Stimulated activated CD4-positive, alpha-beta T cell treated with anti-CD3 and anti-CD28 coated beads, TNF-alpha, amount 100 ng/mL, for 1 hour (primary cell): ENCODE results near the gene CCDC116.
"Not testable (repeated sequence)": the region's sequence is repeated elsewhere in the genome, so short reads cannot be mapped to it uniquely, and the experiment has no call there.

ENCODE experiments used
- DNase-seq, 3 donors: peaks; one replicate each; pipeline ENCODE4 v3.0.0-alpha.2; 2020; ENCODE audit warnings: low read depth in 3 of 3, low spot score in 1 of 3

The CCDC116 gene, protein sequence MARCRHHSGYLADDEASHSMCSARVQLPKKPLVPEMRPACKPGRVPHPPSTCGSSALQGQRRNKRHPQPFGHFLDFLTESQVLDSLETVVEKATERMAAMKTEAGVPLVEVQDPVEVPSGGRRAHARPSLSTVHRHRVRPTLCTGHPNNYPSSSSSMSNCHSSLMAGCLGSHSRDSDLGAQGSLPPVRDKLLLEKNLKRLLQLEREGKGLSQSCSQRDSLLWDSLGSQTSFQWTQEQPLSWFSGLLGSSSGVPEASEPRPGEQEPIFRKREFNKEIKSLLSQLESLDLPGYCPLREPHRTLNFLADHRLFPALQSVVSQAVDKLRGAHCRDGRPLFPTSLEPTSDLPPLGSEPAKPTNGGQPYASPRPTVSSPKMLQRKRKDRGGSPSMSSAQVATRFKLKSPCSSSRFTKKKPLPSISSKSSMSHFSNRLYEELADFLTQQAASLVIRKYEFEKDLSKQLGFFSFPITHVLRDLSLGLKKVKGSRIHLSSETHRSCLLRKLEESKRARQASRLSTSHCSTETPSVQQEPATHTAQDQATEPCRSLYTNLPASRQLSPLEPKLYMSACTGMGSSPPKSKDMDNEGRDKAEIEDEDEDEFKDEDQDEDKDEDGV

DNA sequence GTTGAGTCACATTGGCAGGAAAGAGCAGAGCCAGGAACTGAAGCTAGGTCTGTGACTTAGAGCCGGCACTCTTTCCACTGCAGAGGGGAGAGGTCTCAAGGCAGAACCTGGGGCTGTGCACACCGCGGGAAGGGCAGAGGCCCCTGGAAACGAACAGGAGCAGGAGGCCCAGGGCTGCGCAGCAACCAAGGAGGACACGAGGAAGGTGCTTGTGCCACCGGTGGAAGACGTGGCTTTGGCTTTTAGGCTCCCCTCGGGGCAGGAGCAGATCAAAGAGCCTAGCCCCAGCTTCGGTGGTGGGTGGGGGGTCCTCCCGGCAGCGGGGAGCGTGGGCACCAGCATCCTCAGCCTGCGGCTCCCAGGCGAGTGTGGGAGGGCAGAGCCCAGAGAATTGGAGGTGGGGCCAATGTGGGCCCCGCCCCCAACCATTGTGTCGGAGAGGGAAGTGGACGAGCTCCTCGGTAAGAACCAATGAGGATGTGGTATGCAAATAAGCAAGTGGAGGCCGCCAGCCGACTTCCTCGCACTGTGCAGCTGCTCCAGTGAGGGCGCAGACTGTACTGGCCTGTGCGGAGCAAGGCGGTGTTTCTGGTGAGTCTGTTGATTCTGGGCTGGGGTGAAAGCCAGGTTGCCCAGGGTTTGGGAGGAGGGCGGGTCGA is at the start of gene CCDC116:
Gene CCDC116, plus strand, starts transcription at position 524 of the 659 bp plus-strand sequence. CDS start 422 bp downstream, outside the sequence.
- peak in 2 of 3 donors; percentile 31 to 39 for DNase-seq

DNA sequence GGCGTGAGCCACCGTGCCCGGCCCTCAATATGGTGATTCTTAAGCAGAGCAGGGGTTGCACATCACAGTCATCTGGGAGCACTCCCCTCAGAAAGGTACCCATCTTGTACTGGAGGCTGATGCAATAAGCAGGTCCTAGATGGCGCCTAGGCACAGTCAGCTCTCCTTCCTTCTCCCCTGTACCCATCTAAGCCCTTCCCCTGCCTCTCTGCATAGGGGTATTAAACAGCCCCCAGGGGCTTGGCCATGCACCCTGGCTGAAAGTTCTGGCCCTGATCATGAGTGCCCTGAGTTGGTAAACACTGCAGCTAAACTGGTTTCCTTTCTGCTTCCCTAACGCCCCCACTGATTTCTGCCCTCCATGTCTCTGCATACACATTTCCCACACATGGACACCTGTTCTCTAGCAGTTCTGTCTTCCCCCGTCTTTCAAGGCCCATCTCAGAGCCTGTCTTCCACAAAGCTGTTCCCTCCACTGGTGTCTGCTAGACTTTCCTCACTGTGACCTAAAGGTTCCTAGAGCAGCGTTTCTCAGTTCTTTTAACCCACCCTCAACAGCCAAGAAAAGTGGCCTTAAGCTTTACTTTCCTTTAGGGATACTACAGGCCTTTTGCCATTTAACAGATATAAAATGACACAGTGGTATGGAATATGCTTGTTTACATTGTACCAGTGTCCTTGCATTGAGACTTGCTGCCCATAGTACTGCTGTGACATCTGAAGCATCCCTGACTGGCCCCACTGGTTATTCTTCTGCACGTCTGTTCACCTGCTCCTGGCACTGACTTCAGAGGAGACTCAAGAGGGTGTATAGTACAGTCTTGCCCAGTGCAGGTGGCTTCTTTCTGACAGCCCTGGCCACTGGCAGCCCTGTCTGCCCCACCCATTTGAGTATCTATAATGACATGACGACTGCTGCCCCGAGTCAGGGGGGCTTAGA is 49.5 kb upstream of the CCDC116 start:
- no peak for DNase-seq

DNA sequence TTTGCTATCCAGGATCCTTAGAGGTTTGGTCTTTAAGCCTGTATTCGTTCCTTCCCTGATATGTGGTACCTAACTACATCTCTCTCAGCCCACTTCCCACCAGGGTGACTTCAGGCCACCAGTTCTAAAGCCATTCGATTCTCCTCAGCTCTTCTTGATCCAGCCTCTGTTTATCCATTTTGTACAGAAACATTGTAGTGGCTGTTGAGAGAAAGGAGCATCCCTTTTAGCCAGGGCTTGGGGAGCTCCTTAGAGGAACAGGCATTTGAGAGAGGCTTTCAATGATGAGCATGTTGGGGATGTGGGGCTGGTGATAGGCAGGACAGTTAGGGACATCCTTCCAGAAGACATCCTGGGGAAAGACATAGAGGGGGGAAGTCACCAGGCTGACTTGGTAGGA is 47.2 kb upstream of the CCDC116 start:
- no peak for DNase-seq

DNA sequence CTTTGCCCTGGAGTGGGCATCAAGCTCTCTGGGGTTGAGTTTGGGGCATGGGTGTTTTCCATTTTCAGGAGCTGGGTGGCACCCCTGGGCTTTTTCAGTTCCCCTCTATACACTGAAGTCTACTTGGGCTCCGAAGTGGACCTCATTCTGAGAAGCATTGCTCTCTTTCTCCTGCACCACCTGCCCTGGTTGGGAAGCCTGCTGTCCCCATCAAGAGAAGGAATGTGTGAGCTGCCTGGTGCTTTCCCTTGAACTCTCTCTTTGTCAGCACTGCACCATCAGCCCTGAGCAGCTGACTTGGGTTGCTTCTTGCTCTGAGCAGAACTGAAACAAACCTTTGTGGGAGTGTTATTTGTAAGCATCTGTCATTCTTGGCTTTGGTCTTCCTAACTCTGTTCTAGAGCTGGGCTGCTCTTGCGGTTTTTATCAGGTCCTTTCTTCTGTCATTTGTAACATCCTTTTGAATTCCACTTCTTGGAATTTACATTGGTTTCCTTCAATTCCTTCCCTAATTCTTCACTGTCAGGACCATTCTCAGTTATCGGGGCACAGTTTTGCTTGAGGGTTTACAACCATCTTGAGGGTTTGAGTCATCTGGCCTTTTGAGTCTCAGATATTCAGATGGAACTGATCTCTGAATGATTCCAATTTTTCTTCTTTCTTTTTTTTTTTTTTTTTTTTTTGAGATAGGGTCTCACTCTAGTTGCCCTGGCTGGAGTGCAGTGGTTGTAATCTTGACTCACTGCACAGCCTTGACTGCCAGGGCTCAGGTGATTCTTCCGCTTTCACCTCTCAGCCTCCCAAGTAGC is 44.6 kb upstream of the CCDC116 start:
- no peak for DNase-seq

DNA sequence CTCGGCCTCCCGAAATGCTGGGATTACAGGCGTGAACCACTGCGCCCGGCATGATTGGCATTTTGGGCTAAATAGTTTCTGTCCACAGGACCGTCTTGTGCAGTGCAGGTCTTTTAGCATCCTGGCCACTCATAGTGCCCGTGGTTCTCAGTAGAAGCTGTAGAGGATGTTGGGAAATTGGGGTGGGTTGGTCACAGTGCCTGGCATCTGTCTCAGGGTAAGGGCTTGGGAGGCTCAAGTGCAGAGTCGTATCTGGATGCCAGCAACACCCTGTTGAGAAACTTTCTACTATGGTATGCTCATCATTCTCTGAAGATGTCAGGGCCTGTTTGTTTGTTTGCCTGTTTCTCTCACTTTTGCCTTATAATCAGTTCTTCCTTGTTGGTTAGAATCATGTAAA is 43.2 kb upstream of the CCDC116 start:
- DNase-seq, result no peak

DNA sequence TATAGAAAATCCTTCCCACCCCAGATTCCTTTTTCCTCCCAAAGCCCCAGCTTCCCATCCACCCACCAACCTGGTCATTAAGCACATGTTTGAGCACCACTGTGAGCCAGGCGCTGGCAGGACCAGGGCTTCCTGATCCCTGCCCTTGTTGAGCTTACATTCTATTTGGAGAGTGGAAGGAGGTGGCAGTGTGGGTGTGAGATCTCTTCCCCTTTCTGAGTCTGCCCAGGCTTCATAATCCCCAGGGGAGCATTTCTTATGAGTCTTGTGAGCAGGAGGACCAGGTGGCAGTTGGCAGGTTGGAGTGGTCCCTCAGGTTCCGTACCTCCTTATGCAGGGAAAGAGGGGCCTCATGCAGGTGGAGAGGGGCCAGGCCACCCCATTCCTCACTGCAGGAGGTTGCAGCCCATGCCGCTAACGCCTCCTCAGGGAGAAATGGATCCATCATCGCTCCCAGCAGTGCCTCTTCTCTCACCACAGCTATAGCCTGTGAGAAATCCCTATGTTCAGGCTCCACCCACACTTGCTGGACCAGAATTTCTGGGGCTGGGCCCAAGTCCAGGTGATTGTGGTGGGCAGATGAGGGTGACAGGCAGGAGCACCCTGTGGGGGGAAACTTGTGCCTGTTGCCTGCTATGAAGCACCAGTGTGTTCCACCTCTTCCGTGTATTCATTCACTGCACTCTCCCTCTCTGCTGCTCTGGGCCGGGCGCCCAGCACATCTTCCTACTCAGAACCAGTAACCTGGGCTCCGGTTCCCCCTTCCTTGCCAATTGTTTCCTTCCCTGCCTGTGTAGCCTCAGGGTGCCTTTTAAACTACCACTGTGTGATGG is 41.5 kb upstream of the CCDC116 start:
- no peak for DNase-seq

DNA sequence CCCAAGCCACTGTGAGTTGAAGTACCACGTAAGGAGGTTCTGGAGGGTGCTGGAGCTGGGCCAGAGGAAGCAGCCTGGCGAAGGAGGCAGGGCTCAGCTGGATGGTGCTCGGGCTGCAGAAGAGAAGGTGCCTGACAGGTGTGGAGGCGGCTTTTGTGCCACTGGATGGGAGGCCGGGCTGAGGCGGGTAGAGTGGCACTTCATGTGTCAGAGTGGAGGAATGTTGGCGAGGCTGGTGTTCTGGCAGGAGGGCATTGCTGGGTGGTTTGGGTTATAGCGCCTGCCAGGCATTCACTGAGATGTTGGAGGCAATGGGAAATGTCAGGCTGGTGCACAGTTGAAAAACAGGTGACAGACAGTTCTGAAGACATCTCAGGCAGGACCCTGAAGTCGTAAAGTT is 40.9 kb upstream of the CCDC116 start:
- DNase-seq, result no peak

DNA sequence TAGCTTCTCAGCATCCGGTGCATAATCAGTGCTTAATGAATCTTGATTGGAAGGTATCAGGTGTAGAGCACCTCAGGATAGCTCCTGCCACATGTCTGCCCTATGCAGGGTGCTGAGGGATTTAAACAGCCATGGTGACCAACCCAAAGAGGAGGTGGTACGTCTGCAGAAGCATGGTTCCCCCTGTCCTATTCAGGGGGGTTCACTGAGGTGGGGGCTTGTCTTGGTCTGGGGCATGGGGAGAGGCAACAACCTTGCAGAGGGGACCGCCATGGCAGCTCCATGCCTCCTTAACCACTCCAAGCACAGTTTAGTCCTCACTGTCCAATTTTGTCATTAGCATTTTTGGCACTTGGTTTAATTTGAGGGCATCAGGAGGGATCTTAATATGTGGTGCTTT is 40.1 kb upstream of the CCDC116 start:
- DNase-seq, result no peak

DNA sequence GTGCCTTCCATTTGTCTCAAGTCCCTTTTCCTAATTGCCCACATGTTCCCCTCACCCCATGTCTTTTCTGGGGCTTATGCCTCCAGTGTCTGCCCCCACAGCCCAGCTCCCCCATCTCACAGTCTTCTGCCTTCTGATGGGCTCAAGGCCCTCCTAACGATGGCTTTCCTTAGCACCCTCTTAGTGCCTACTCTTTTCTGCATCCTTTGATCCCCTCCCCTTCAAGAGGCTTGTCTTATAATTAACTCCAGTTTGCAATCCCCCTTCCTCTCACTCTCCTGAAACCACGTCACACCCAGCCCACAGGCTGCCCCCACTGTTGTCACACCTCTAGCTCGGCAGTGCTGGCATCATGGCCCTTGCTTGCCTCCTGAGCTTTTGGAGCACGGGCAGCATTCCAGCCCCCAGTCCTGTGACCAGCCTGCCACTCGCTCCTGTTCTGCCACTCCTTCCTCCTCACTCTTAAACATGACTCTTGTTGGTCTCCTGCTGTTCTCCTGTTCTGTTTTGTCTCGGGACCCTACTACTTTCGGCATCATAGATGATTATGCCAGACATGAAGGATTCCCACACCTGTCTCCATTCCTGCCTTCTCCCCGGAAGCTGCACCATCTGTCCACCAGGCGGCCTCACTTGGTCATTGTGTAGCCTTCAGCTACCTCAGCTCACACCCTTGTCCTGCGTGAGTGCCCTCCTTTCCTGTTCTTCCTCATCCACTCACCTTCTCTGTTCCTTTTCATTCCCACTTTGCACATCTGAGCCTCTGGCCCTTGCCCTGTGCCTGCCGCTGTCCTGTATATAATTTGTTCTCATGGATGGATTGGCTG is 38.9 kb upstream of the CCDC116 start:
- no peak for DNase-seq

DNA sequence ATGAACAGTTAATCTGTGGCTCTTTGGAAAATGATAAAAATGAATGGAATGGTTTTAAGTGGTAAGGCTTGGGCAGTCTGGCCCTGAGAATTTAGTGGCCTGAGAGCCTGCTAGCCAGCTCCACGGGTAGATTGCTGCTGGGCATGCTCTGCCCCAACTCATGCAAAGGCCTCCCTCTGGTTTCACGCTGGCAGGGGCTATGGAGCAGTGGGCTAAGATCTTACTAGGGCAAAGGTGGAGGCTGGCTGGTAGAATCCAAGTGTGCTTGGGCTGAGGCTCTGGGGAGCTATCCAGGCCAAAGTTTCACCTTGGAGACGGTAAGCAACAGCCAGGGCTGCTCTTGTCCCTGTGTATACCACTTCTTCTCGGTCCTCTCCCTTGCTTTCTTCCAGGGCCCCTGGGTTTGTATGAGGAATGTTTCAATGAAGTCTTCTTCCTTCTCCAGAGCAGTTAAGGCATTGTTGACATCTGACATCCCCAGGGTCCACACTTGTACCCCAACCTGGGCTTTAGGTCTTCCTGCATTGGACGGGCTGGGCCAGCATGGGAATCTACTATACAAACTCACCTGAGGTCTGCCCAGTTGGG is 37.6 kb upstream of the CCDC116 start:
- DNase-seq, result no peak

DNA sequence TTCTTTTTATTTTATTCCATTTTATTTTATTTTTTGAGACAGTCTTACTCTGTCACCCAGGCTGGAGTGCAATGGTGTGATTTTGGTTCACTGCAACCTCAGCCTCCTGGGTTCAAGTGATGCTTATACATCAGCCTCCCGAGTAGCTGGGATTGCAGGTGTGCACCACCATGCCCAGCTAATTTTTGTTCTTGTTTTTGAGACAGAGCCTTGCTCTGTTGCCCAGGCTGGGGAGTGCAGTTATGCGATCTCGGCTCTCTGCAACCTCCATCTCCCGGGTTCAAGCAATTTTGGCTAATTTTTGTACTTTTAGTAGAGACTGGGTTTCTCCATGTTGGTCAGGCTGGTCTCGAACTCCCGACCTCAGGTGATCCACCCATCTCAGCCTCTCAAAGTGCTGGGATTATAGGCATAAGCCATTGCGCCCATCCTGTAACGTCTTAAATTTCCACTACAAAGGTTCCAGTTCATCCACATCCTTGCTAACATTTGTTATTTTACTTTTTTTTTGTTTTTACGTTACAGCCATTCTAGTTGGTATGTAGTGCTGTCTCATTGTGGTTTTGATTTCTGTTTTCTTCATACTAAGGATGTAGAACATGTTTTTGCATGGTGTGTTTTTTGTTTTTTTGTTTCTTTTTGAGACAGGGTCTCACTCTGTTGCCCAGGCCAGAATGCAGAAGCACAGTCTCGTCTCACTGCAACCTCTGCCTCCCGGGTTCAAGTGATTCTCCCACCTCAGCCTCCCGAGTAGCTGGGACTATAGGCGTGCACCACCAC is 36.0 kb upstream of the CCDC116 start:
- not testable (repeated sequence) for DNase-seq

DNA sequence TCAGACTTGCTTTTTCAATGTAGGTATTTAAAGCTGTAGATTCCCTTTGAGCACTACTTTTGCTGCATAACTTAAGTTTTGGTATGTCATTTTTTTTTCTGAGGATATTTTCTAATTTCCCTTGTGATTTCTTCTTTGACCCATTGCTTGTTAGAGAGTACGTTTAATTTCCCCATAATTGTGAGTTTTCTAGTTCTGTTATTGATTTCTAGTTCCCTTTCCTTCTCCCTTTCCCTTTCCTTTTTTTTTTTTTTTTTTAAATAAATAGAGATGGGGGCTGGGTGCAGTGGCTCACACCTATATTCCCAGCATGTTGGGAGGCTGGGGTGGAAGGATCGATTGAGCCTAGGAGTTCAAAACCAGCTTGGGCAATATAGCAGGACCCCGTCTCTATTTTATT is 34.3 kb upstream of the CCDC116 start:
- no peak for DNase-seq

DNA sequence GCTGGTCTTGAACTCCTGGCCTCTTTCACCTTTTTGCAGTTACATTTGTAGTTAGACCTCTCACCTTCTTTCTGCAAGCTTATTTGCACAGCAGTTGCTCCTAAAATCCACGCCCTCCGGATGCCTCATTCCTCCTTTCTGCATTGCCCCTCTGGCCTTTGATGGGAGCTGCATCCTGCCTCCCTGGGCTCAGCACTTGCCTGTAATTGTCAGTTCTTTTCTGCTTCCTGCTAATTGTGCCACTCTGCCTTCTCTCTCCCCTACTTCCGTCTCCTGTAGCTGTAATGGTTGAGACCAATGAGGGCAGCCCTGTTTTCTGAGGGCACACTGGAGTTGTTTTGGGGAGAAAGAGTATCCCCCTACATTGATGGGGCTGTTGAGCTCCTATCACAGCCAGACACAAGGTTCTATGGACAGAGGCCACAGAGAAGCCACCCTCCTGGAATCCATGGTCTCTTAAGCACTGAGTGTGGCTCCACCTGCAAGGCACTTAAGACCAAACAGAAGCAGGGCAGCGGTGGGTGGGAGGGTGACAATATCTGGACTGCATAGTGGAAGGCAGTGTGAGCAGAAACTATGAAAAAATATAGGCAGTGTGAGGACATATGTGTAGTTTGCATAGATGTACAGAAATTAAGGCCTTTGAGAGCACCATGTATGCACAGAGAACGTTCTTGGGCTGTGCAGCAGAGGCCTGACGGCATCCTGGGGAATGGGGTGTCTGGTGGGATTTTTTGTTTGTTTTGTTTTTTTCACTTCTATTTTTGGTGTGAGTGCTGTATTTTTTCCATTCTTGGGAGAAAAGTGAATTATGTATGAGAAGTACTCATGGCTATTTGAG is 33.3 kb upstream of the CCDC116 start:
- DNase-seq, result no peak

DNA sequence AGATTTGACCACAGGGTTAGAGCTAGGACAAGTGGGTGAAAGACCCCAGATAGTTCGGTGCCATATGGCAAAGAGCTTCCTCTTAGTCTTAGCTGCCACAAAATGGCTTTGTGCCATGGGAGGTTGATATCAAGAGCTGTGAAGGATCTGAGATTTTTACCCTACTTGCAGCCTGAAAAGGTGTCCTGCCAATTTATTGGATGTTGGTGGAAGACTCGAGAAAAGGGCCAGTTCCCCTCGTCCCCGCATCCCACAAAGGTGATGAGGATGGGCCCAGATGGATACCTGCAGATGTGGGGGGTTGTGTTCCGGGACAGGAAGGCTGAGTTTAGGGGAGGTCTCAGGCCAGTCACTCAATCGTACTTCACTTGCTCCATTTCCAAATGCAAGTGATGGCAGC is 30.0 kb upstream of the CCDC116 start:
- no peak for DNase-seq

DNA sequence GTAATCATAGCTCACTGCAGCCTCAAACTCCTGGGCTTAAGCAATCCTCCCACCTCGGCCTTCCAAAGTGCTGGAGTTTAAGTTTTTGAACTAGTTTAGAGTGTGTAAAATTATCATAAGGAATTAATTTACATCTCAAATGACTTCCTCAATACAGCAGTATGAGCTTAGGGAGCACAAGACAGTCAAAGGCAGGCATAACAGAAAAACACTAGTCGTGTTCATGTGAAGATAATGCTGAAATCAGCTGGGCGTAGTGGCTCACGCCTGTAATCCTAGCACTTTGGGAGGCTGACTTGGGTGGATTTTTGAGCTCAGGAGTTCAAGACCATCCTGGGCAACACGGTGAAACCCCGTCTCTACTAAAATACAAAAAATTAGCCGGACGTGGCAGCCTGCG is 28.6 kb upstream of the CCDC116 start:
- DNase-seq, result no peak

DNA sequence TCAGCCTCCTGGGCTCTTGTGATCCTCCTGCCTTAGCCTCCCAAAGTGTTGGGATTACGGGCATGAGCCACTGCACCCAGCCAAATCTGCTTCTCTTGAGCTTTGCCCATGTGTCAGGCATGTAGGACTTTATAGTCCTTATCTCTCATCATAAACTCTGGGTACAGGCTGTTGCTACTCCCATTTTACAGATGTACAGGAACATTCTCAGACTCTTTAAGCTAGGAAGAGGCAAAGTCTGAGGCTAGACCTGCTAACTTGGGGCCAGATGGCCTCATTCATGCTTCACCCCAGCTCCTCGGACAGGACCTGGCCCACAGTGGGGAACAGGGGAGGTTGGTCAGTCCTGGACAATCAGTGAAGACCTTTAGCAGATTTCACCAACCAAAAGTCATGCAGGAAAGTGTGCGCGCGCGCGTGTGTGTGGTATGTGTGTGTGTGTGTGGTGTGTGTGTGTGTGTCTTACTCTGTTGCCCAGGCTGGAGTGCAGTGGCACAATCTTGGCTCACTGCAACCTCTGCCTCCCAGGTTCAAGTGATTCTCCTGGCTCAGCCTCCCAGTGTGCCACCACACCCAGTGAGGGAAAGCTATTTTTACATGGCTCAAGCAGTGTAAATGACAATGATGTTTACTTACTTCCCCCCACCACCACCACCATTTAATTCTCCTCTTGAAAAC is 26.5 kb upstream of the CCDC116 start:
- DNase-seq, result no peak
